Islet precursor cell (in vitro differentiated cells): ENCODE measurements around the gene ZMYM4.
"Not testable (repeated sequence)": the region's sequence is repeated elsewhere in the genome, so short reads cannot be mapped to it uniquely, and the experiment has no call there.

Source experiments
- DNase-seq: peaks from one replicate; pipeline ENCODE4 v3.0.0-alpha.2; 2018

Gene ZMYM4

DNA sequence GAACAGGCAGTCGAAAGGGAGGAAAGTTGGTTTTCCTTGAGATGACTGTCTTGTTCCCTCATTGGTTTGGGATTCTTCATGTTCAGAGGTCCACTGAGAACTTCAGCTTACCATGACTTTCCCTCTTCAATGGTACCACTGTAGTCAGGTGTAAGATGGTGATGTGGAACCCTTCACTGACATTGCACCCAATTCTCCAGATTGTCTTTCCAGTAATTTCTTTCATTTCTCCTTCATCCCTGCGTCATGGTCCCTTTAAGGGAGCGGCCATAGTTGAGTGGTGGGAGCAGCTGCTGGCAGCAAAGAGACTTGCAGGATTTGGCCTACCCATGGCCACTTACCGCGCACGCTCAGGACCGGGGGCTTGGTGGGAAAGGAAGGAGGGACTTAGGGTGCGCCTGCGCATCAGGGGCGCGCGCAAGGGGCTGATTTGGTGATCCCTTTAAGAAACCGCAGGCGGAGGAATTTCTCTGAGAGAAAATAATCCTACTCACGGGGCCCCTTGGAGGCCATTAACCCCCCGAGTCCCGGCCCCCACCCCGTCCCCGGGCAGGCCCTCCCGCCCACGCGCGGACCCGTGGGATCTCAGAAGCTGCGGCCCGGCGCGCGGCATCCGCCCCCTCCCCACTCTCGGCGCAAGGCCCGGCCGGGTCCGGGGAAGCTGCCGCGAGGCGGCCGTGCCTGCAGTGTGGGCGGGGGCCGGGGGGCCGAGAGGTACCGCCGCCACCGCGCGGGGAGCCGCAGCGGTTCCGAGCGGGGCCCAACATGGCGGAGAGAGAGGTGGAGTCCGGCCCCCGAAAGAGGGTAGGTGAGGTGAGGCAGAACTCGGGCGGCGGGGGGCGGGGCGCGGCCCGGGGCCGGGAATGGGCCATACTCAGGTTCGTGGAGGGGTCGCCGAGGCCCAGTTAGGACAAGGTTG is at the start of gene ZMYM4:
TSS of gene ZMYM4 (plus strand) at position 428 of the 919 bp plus-strand sequence. CDS start at position 766, 338 bp downstream.
- DNase-seq: peak; percentile 98

GRCh38 chr1:35220976-35221375 is 47.5 kb upstream of the ZMYM4 start:
- peak; percentile 67 for DNase-seq

GRCh38 chr1:35222322-35223083 is 46.0 kb upstream of the ZMYM4 start:
- DNase-seq: no peak

DNA sequence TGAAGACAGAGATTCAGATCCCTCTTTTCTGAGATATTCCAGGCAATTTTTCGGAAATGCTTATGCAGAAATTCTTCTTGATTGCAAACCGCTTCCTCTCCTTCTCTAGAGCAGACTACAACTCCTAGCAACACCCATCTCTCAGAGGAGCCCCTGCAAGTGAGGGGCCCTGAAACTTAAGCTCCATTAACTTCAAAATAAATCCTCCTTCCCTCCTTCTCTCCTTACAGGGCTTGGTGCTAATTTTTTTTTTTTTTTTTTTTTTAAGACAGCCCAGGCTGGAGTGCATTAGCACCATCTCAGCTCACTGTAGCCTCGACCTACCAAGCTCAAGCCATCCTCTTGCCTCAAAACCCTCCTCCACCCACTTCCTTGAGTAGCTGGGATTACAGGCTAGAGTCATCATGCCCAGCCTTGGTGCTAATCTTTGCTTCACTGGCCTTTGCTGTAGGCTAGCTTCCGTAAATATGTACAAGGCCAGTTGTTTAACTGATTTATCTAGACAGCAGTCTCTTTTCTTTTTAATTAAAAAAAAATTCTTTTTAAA is 45.4 kb upstream of the ZMYM4 start:
- no peak for DNase-seq

DNA sequence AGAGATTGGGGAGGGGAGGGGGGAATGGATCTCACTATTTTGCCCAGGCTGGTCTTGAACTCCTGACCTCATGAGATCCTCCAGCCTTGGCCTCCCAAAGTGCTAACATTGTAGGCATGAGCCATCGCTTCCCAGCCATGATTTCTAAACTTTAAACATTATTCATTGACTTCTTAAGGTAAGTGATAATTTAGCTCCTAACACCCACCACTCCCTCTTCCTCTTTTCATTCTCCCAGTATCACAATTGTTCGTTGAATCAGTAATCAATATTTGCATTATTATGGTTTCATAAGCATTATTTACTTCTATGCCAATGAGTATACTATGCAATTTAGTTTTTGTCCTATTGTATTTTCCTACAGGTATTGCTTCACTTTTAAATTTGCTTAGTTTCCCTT is 42.0 kb upstream of the ZMYM4 start:
- DNase-seq: no peak

- no peak for DNase-seq
Observed at GRCh38 chr1:35229587-35230360, 38.7 kb upstream of the ZMYM4 start.

GRCh38 chr1:35231287-35231686 is 37.2 kb upstream of the ZMYM4 start:
- DNase-seq: no peak

DNA sequence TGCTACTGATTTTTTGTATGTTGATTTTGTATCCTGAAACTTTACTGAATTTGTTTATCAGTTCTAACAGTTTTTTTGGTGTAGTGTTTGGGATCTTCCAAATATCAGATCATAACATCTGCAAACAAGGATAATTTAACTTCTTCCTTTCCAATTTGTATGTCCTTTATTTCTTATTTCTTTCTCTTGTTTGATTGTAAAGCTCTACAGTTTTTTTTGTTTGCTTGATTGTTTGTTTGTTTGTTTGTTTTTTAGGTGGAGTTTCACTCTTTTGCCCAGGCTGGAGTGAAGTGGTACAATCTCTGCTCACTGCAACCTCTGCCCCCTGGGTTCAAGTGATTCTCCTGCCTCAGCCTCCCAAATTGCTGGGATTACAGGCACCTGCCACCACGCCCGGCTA is 31.7 kb upstream of the ZMYM4 start:
- not testable (repeated sequence) for DNase-seq

GRCh38 chr1:35243691-35244090 is 24.8 kb upstream of the ZMYM4 start:
- no peak for DNase-seq

GRCh38 chr1:35247256-35247655 is 21.3 kb upstream of the ZMYM4 start:
- DNase-seq: no peak

DNA sequence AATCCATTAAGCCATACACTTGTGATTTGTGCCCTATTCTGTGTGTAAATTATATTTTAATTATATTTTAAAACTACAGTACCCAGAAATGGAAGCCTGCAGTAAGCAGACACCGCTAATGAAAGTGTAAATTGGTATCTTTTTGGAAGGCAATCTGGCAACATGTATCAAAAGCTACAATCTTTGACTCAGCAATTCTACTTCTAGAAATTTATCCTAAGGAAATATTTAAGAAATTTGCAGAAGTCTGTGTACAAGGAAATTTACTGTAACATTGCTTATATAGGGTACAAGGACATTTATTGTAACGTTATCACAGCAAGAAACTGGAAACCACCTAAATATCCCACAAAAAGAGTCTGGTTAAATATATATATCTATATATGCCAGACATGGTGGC is 14.6 kb upstream of the ZMYM4 start:
- DNase-seq: no peak

DNA sequence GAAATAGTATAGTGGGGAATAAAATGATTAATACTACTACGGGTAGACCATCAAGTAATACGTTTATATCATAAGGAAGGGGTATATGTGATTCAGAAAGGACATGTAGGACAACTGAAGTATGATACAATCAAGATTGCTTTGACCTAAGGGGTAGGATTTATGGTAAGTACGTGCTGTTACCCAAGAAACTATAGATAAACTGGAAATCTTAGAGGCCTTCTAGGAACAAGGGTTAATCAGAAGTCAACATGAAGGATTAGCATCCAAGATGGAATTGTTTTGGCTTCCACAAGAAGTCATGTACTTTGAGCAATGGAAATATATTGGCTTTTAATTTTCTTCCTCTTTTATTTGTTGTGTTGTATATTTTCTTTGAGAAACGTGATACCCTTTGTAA is 13.2 kb upstream of the ZMYM4 start:
- DNase-seq: no peak

DNA sequence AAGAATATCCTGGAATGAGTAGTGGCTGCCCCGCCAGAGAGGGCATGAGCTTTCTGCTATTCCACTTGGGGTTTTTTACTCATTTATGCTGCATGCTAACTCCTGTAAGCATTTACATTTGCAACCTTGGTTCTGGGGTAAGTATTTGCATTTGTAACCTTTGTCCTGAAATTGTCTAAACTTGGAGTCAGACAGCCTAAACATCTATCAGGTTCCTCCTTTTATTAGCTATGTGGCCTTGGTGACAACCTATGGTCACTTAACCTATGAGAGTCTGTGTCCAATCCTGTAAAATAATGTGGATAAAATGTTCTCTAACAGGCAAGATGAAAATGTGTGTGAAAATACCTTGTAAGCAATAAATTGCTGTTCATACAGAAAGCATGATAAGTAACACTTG is 8.9 kb upstream of the ZMYM4 start:
- DNase-seq: no peak

GRCh38 chr1:35261412-35262120 is 6.9 kb upstream of the ZMYM4 start:
- DNase-seq: no peak

DNA sequence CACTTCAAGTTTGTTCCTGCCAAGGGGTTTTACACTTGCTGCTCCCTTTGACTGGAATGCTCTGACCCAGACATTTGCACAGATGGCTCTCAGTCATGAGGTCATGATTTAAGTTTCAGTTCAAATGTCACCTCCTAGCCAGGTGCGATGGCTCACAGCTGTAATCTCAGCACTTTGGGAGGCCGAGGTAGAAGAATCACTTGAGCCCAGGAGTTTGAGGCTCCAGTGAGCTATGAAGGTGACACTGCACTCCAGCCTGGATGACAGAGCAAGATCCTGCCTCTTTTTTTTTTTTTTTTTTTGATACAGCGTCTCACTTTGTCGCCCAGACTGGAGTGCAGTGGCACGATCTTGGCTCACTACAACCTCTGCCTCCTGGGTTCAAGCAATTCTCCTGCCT is 4.5 kb upstream of the ZMYM4 start:
- DNase-seq: no peak

GRCh38 chr1:35264871-35265270 is 3.6 kb upstream of the ZMYM4 start:
- peak; percentile 94 for DNase-seq

- no peak for DNase-seq
Observed at GRCh38 chr1:35266306-35266705, 2.2 kb upstream of the ZMYM4 start.

DNA sequence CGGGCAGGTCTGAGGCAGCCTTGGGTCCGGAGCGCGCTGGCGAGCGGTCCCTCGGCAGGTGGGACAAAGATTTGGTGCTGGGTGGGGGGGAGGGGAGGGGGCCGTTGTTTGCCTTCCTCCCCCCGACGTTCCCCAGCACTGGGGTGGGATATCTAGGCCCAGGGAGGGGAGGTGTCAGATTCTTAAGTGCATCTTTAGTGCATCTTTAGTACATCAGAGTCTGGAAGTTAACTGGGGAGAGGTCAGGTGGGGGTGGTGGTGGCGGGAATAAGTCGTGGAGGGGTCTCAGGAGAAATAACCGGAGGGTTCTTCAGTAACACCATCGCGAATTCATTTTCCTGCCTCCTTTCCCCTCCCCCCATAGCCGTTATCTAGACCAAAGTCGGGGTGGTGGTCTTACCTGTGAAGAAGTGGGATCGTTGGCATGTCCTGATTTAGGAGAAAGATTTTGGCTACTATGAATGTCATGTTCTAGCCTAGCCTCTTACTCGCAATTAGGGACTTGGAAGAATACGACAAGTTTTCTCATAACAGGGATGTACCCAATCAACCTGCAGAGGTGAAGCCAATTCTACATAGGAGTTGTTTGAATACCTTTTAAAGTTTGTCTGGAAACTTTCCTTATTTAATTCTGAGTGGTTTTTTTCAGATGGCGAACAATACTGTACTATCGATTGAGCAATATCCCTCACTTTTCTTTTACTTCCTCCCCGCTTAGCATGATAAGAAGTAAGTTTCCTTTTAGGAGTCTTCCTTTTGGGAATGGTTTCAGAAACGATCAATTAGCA is 886 bp downstream of the ZMYM4 start:
- DNase-seq: no peak

- DNase-seq: no peak
Observed at GRCh38 chr1:35269989-35270289, 1.4 kb downstream of the ZMYM4 start.

DNA sequence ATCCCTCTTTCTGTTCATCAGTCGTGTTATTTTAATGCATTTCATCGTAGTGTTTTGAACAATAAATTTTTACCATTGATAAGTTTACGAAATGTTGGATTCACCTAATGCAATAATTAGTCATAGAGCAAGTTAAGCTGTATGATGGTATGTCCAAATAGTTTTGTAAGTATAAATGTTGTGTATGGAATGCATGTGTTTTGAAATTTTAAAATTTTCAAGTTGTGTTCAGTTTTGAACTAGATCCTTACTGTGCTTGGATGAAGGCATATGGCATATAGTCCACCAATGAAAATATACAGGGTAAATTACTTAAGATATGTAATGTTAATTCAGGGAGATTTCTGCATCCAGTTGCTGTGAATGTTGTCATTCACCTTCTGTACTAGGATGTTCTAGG is 2.3 kb downstream of the ZMYM4 start:
- DNase-seq: no peak

GRCh38 chr1:35274197-35274596 is 5.7 kb downstream of the ZMYM4 start:
- DNase-seq: no peak
